DMS53 (cell line): Measurements from ENCODE around the gene TRMU.

Experiments
- DNase-seq: peaks from one replicate; lab custom pipeline; 2025; lab: John Stamatoyannopoulos, UW

TRMU gene, protein sequence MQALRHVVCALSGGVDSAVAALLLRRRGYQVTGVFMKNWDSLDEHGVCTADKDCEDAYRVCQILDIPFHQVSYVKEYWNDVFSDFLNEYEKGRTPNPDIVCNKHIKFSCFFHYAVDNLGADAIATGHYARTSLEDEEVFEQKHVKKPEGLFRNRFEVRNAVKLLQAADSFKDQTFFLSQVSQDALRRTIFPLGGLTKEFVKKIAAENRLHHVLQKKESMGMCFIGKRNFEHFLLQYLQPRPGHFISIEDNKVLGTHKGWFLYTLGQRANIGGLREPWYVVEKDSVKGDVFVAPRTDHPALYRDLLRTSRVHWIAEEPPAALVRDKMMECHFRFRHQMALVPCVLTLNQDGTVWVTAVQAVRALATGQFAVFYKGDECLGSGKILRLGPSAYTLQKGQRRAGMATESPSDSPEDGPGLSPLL

DNA sequence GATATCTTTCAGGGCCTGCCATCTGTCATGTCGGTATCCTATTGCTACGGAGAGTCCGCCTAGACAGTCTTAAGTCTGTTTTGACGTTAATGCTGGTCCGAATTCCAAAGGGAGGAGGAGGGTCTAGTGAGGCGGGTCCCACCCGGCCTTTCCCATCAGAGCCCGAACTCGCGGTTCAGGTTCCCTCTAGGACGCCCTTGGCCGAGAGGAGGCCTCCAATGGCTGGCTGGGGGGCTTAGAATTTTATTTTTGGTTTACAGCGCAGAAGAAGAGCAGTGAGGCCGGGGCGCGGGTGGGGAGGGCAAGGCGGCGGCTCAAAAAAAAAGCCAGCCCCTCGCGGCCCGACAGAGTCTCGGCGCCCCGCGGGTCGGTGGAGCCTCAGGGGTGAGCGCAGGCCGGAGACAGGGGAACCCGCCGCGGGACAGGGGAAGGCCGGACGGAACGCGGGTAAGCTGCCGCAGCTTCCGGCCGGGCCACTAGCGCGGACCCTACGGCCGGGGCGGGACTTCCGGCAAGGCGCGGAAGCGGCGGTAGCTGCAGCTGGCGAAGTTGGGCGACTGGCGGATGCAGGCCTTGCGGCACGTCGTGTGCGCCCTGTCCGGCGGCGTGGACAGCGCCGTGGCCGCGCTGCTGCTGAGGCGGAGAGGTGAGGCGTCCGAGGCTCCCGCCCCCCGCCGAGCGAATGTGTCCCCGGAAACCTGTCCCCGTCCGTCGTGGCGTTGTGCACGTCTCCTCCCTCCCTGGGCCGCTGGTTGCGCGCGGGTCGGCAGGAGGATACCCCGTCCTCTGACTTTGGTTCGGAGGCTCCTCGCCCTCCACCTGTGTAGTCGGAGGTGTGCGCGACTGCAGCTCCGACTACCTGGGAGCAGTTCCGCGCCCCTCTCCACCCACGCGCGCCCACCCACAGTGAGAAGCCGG lies at the start of gene TRMU:
Gene TRMU, plus strand, starts transcription at position 514 of the 918 bp plus-strand sequence. Its CDS starts 51 bp downstream, at position 565.
- peak; percentile 91 for DNase-seq

DNA sequence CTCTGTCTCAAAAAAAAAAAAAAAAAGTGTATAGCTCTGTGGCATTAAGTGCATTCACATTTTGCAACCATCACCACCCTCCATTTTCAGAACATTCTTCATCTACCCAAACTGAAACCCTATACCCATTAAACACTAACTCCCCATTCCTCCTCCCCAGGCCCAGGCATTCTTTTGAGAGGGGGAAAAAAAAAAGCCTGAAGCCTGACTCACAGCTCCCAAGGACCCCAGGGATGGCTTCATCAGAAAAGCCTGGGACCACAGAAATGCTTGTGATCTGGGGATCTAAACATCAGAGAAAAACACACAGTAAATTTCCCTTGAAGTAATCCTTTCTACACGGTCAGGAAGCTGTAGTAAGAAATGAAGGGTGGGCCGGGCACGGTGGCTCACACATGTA lies 49.5 kb upstream of the TRMU start:
- no peak for DNase-seq

DNA sequence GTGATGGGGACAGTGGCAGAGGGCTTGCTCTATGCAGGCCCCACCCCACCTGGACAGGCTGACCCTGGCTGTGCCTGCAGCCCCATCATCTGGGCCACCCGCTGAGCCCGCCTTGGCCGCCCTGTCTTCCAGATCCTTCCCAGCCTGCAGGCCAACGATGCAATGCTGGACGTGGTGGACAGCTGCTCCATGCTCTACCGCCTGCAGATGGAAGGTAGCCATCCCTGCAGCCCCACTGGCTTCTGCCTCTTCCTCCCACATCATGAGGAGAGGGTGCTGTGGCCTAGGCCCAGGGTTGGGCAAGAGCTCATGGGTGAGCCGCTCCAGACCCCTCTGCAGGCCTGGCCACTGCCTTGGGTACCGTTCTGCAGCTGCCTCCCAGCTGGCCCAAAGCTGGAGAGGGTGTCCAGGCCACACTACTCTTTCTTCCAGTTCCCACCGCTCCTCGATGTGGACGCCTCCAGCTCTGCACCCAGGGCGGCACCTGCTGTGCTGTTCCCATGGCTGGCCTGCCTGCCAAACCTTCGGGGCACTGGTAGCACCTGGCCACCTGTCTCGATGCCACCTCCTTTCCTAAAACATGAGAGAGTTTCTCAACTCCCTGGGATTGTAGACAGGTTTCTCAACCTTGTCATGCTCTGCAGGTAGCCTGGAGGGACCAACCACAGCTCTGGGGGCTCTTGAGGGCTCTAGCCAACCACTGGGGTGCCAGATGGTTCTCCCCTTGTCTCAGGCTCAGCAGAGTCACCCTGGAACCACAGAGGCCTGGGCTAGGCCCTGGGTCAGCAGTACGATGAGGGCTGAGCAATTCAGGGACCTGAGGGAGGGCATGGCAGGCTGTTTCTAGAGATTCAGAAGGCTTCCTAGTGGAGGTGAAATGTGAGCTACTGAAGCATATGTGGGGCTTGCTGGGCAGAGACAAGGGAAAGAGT lies 48.3 kb upstream of the TRMU start:
- DNase-seq: no peak

DNA sequence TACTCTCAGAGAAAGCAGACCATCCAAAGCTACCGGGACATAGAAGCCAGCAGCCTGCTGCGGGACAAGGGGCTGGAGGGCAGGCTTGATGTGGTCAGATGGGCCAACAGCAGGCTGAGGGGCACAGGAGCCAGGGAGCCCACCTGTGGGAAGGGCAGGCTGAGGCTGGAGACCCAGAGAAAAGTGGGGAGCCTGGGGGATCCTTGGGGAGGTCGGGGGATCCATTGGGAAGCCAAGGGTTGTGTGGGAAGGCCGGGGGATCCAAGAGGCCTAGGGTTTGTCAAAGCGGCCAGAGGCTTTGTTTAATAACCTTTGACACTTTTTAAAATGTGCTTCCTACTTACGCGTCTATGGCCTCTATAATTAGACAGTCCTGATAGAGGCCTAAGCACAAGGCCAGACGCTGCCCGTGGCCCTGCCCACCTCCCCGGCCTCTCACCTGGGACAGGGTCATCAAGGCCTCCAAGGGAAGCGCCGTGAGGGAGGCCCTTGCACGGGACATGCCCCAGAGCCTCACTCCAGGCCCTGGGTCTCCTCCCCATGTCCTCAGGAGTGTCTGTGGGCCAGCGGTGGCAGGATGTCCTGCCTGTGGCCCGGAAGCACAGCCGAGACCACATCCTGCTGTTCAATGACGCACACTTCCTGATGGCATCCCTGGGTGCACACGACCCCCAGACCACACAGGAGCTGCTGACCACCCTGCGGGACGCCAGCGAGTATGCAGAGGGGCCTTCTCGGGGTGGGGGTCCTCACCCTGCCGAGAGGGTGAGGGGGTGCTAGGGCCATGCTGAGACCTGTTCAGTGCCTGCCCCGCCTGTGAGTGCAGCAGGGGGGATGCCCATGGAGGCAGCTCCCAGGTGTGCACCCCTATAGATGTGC lies 47.4 kb upstream of the TRMU start:
- DNase-seq: no peak

DNA sequence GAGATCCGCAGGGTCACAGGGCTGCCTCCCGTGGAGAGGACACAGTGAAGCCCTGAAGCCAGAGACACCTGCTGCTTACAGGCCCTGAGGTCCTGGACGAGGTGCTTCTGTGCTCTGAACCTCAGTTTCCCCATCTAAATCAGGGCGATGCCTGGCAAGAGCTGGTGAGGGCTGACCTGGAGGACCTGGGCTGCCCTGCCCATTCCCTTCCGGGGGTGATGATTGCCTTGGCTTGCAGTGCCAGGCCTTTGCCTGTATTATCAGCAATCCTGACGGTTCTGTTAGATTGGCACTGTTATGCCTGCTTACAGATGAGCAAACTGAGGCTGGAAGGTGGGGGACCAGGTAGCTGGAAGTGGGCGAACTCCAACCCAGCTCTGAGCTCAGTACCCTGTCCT lies 46.7 kb upstream of the TRMU start:
- no peak for DNase-seq

DNA sequence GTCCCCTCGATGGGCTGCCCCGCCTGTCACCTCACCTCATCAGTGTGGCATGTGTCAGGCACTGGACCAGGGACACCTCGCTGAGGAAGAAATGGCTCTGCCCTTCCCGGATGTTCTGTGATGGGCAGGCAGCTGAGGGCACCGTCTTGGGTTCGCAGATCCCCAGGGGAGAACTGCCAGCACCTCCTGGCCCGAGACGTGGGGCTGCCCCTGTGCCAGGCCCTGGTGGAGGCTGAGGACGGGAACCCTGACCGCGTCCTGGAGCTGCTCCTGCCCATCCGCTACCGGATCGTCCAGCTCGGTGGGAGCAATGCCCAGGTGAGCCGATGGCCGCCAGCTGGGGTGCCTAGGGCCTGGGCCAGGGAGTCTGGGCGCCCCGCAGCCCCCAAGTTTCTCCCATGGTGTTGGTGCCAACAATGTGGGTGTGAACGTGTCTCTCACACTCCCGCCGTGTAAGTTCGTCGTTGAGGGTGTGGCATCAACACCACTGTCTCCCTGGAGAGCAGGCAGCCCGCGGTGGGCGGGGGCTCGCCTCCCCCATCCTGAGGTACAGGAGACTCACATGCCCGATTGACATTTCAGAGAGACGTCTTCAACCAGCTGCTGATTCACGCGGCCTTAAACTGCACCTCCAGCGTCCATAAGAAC lies 46.1 kb upstream of the TRMU start:
- no peak for DNase-seq

DNA sequence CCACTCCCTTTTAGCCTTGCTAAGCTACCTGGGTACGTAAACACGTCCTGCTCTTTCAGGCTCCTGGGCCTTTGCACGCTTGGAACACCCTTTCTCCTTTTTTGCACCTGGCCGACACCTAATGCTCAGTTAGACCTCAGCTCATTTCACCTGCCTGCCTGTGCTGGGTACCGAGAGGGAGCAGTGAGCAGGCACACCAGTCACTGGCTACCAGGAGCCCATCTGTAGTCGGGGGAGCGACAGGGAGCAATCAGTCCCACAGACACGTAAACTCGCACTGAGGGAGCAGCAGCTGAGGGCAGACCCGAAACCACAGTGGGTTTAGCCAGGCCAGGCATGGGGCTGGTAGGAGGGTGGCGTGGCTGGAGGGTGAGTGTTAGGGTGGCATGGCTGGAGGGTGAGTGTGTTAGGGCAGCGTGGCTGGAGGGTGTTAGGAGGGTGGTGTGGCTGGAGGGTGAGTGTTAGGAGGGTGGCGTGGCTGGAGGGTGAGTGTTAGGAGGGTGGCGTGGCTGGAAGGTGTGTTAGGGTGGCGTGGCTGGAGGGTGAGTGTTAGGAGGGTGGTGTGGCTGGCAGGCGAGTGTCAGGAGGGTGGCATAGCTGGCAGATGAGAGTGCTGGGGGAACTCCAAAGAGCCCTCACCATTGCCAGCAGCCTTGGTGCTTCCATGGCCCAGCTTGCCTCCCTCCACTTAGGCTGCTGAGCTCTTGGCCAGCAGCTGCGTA lies 45.2 kb upstream of the TRMU start:
- no peak for DNase-seq

DNA sequence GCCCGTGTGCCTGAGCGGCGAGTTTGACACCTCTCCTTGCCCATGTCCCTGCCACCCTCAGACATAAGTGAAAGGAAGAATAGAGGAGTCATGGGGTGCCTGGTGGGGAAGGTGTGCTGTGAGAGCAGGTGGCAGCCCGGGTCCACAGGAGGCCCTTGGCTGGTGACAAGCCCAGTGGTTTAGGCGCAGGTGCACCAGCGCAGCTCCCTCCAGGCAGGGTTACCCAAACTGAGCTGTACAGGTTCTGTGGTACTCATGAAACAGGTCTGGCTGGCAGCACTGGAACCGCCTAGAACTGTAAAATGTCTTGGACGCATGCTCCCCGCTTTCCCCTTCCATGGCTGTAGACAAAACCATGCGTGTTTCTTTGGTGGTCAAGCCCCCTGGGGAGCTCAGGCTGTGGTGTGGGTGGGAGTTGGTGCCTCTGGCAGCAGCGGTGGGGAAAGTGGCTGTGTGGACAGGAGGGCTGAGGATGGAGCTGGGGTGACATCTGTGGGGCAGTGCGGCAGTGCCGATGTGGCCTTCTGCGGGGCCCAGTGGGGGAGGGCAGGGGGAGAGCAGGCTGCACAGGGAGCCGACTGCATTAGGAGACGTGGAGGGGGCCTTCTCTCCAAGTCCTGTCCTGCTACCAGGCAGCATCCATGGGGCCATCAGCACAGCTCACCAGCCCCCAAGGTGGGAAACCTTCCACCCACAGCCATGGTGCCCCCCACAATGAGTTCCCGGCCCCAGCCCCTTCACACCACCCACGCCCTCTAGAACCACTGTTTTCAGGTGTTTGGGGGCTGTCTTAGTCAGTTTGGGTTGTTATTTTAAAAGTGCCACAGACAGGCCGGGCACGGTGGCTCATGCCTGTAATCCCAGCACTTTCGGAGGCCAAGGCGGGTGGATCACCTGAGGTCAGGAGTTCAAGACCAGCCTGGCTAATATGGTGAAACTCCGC lies 44.4 kb upstream of the TRMU start:
- DNase-seq: no peak

DNA sequence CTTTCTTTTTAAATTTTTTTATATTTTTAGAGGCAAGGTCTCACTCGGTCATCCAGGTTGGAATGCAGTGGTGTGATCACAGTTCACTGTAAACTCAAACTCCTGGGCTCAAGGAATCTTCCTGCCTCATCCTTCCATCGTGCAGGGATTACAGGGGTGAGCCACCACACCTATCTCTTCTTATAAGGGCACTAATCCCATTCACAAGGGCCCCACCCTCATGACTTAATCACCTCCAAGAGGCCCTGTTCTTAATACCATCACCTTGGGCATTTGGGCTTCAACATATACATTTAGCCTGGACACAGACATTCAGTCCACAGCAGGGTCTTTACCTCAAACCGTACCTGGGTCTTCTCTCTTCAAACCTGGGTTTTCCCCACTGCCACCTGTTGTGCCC lies 43.3 kb upstream of the TRMU start:
- no peak for DNase-seq

DNA sequence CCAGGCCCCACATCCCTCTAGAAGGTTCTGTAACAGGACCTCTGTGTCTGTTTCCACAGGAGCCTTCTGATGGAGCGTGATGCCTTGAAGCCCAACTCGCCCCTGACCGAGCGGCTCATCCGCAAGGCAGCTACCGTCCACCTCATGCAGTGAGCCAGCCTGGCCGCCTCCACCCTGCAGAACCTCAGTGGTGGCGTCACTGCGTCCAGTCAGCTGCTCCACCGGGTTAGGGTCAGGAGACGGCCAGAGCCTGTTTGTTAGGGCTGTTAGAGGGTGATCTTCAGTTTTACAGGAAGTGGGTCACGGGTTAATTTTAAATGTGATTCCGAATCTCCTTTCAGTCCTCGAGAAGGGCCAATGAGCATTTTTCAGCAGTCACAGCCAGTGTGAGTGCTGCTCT lies 42.8 kb upstream of the TRMU start:
- no peak for DNase-seq

DNA sequence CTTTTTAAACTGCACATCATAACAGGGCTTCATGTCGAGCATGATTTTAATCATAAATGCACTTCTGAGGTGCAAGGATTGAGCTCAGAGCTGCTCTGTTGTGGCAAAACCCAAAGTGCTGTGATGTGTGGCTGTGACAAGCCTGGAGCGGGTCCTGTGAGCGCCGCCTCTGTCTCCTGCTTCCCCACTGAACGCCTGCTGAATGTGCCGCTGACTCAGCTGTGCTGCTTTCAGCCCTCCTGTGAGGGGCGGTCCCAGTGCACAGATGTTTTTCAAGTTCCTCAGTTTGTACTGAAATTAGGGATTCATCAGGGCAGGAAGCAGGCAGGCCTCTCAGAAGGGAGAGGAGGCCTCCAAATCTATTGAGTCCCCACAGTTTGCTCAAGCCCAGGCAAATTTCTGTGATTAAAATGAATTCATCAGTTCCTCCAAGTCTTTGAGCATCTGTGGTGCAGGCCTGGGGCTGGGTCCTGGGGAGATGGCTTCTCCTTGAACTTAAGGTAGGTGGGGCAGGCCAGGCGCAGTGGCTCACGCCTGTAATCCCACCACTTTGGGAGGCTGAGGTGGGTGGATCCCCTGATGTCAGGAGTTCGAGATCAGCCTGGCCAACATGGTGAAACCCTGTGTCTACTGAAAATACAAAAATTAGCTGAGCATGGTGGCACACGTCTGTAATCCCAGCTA lies 41.8 kb upstream of the TRMU start:
- no peak for DNase-seq

DNA sequence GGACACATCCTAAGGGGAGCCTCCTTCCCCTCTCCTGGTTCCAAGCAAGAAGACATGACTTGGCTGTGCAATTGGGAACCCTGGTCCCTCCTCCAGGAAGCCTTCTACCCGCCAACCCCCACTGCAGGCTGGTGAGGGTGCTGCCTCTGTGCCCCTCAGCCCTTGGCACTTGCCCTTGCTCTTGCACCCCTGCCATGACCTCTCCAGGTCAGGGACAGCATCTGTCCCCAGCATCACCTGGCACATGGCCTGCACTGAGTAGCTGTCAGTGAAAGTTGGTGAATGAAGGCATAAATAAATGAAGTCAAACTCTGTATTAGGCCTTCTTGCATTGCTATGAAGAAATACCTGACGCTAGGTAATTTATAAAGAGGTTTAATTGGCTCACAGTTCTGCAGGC lies 40.7 kb upstream of the TRMU start:
- no peak for DNase-seq

DNA sequence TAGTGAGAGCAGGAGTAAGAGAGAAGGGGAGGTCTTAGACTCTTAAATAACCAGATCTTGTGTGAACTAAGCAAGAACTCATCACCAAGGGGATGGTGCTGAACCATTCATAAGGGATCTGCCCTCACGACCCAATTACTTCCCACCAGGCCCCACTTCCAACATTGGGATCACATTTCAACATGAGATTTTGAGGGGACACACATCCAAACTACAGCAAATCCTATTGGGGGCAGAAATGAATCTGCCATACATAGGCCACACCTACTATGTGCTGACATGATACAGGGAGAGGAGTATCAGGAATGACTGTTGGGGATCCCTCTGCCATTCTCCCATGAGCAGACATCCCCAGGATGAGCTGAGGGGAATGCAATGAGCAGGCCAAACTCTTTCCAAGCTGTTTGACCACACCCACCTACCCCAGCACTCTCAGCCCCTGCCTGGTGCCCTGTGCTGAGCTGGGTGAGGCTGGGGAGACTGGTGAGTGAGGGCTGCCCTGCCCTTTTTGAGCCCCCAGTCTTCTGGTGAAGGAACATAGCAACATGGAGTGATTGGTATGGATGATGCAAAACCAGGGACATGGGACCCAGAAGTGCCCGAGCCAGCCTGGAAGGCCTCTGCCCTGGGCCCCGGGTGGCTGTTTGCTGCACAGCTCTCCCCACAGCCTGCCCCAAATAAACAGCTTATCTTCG lies 40.1 kb upstream of the TRMU start:
- DNase-seq: peak; percentile 27

DNA sequence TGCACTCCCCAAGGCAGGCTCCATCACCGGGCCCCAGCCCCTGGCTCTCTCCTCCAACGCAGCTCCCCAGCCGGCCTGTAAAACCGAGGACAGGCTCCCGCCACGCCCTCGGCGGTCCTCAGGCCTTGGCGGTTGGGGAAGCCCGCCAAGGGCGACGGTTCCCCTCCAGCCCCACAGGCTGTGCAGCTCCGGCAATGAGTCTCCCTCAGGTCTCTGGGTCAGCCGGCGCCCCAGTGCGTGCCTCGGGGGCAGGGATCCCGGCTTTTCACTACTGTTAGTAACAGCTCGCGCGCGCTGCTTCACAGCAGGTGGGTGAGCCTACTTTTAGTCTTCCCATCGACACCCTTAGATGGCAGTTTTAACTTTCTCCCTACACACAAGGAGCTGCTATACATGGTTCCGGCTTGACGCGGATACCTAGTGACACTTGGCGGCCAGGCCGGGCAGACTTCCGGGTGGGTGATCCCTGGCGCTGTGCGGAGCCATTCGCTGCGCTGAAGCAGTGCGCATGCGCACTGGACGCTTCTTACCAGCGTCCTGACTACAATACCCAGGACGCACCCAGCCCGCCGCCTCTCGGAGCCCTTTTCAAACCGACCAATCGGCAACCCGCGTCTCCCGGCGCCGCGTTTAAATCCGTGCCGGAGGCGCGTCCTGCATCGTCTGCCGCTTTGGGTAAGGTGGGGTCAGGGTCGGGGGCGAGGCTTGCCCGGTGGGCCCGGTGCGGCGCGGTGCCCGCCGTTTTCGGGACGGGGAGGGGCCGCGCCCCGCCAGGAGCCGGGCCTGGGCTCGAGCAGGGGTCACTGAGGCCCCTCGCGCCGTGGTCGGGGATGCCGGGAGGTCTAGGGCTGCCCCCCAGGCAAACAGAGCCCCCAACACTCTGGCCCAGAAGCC lies 39.0 kb upstream of the TRMU start, which contains the start of gene GTSE1:
Gene GTSE1, plus strand, starts transcription at position 614 of the 894 bp plus-strand sequence. CDS start 531 bp downstream, outside the sequence.
- DNase-seq: peak; percentile 97

DNA sequence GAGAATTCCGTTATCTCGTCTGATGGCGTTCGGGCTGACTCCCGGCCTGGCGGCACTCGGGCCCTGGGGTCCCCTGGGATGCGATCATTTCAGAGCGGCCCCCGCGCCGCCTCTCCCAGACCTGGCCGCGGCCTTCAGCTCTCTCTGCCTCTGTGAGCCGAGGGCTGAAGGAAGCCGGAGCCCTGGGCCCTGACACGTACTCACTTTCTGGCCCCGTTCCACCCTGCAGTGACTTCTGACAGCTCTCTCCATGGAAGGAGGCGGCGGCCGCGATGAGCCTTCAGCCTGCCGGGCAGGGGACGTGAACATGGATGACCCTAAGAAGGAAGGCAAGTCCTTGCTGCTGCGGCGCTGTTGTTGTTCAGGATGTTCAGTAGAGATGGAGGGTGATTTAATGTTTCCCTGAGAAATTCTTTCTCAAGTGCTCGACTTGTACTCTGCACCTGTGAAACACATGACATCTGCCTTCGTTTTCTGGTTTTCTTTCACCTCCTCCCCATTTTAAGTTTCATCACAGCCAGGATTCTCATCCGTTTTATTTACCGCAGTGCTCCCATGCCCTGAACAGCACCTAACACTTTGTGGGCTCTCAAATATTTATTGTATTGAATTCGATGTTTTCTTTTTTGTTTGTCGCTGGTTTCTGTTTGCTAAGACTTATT lies 38.2 kb upstream of the TRMU start:
- peak; percentile 46 for DNase-seq

DNA sequence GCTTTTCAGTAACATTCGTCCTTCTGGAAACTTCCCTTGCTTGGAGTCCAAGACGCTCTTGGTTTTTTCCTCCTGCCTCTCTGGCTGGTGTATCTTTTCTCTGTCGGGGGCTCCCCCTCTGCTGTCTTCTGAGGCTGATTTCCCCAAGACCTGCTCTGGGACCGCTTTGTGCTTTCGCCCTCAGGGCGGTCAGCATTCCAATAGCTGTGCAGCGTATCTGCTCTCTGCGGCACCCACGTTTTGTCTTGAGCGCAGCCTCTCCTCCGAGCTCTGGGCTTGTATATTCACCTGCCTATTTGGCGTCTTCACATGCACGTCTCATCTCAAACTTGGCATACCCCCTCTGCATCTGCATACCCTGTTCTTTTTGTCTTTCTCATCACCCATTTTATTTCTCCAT lies 36.4 kb upstream of the TRMU start:
- DNase-seq: no peak
